Dedifferentiated amniotic fluid mesenchymal stem cell (primary cell): Measurements from ENCODE around the gene CDC20B.

Experiments used
- DNase-seq: peaks from one replicate; pipeline ENCODE4 v3.0.0-alpha.2; 2016; ENCODE audit errors: extremely low spot score

The CDC20B gene

GRCh38 chr5:55172937-55173686 is at the start of gene CDC20B:
TSS of gene CDC20B (minus strand) at chr5:55173177. CDS start at chr5:55173000, 177 bp downstream.
- peak; percentile 46 for DNase-seq

GRCh38 chr5:55222092-55222984 is 49.4 kb upstream of the CDC20B start:
- no peak for DNase-seq

- no peak for DNase-seq
These were observed 47.6 kb upstream of the CDC20B start for GRCh38 chr5:55220433-55221185.

GRCh38 chr5:55219770-55220169 is 46.8 kb upstream of the CDC20B start:
- DNase-seq, result no peak

GRCh38 chr5:55218967-55219366 is 46.0 kb upstream of the CDC20B start:
- no peak for DNase-seq

- DNase-seq, result no peak
These were observed 38.4 kb upstream of the CDC20B start for GRCh38 chr5:55211184-55211874.

GRCh38 chr5:55205001-55205400 is 32.0 kb upstream of the CDC20B start:
- DNase-seq, result no peak

- no peak for DNase-seq
These were observed 18.2 kb upstream of the CDC20B start for GRCh38 chr5:55191165-55191564.

- no peak for DNase-seq
These were observed 15.9 kb upstream of the CDC20B start for GRCh38 chr5:55188656-55189540.

GRCh38 chr5:55187370-55187769 is 14.4 kb upstream of the CDC20B start:
- no peak for DNase-seq

- no peak for DNase-seq
These were observed 7.0 kb upstream of the CDC20B start for GRCh38 chr5:55180016-55180415.

- no peak for DNase-seq
These were observed 4.1 kb upstream of the CDC20B start for GRCh38 chr5:55177078-55177477.

GRCh38 chr5:55176176-55176818 is 3.3 kb upstream of the CDC20B start:
- DNase-seq, result no peak

GRCh38 chr5:55175781-55176175 is 2.8 kb upstream of the CDC20B start:
- DNase-seq, result no peak

GRCh38 chr5:55173687-55174230 is 782 bp upstream of the CDC20B start:
- DNase-seq, result no peak

- peak; percentile 81 for DNase-seq
These were observed 702 bp downstream of the CDC20B start for GRCh38 chr5:55172051-55172899.

GRCh38 chr5:55171471-55171870 is 1.5 kb downstream of the CDC20B start:
- DNase-seq, result no peak

- no peak for DNase-seq
These were observed 10.3 kb downstream of the CDC20B start for GRCh38 chr5:55162666-55163065.
